SK-N-SH (cell line): ENCODE results near the gene CARM1. TPM values are rescaled to one million over a fixed set of nuclear protein-coding genes. Genes with fewer than 3 reads are reported as not detected.

Experiments
- CTCF ChIA-PET: fragments of 300-600, 350-600 bp; formaldehyde crosslinking; extraction: SDS; loops from one replicate; lab custom pipeline; 2021; lab: Yijun Ruan, JAX
- POLR2A ChIA-PET: fragments of 350-600 bp; sonication (Branson Sonifier 250); formaldehyde crosslinking; extraction: SDS; loops from one replicate; lab custom pipeline; 2020; ENCODE audit warnings: antibody characterized with exemption, inconsistent platforms; lab: Yijun Ruan, JAX
- DNase-seq: peaks from one replicate; pipeline ENCODE4 v3.0.0; 2012
- H2AFZ ChIP-seq: fragments of 200-600 bp; sonication (generic); 2 replicates; pipeline ENCODE4 v1.8.1; 2016; ENCODE audit warnings: antibody characterized with exemption, mild to moderate bottlenecking, low read depth
- H3F3A ChIP-seq: fragments of 200-600 bp; sonication (generic); replicated peaks from 2 replicates; pipeline ENCODE3; 2016; ENCODE audit warnings: antibody characterized with exemption, mild to moderate bottlenecking; ENCODE audit not compliant: insufficient read depth
- H3K27ac ChIP-seq, 2 experiments: fragments of 200-500 bp in 1 of 2; fragments of 200-600 bp in 1 of 2; sonication (Bioruptor generic) in 1 of 2; sonication (generic), shearing (Covaris generic) in 1 of 2; 2 replicates each; pipeline versions ENCODE4 v1.5.1 to v1.6.1; 2014 to 2016; ENCODE audit warnings: low read depth in 2 of 2, inconsistent platforms in 1 of 2, low read length in 1 of 2, mild to moderate bottlenecking in 1 of 2, mixed read lengths in 1 of 2
- H3K27me3 ChIP-seq: fragments of 200-600 bp; sonication (generic), shearing (Covaris generic); 2 replicates; pipeline ENCODE4 v1.6.1; 2016; ENCODE audit warnings: mixed run types; ENCODE audit not compliant: insufficient read depth
- H3K36me3 ChIP-seq, 2 experiments: fragments of 200-500 bp in 1 of 2; fragments of 200-600 bp in 1 of 2; sonication (Bioruptor generic) in 1 of 2; sonication (generic) in 1 of 2; replicated peaks in 1 of 2; 2 replicates each; pipeline versions ENCODE3 to v1.5.1; 2014 to 2016; ENCODE audit warnings: low read length in 1 of 2, mild to moderate bottlenecking in 1 of 2; ENCODE audit not compliant: insufficient read depth in 2 of 2, control insufficient read depth in 1 of 2
- H3K4me1 ChIP-seq, 2 experiments: fragments of 200-500 bp in 1 of 2; fragments of 200-600 bp in 1 of 2; sonication (Bioruptor generic) in 1 of 2; sonication (generic), shearing (Covaris generic) in 1 of 2; 2 replicates each; pipeline versions ENCODE4 v1.5.1 to v1.6.1; 2014 to 2016; ENCODE audit warnings: low read depth in 1 of 2, low read length in 1 of 2, mixed run types in 1 of 2; ENCODE audit not compliant: insufficient read depth in 2 of 2, control insufficient read depth in 1 of 2
- H3K4me2 ChIP-seq: fragments of 200-600 bp; sonication (generic), shearing (Covaris generic); 2 replicates; pipeline ENCODE4 v1.6.1; 2017; ENCODE audit warnings: mixed run types
- H3K4me3 ChIP-seq, 2 experiments: fragments of 200-500 bp in 1 of 2; fragments of 200-600 bp in 1 of 2; sonication (Bioruptor generic) in 1 of 2; sonication (generic), shearing (Covaris generic) in 1 of 2; 2 replicates each; pipeline versions ENCODE4 v1.5.1 to v1.8.1; 2014 to 2016; ENCODE audit warnings: low read depth in 2 of 2, inconsistent platforms in 1 of 2, low read length in 1 of 2, mild to moderate bottlenecking in 1 of 2, mixed read lengths in 1 of 2, moderate library complexity in 1 of 2
- H3K79me2 ChIP-seq: fragments of 200-600 bp; sonication (generic); 2 replicates; pipeline ENCODE4 v1.8.1; 2017; ENCODE audit warnings: mild to moderate bottlenecking; ENCODE audit not compliant: insufficient read depth
- H3K9ac ChIP-seq: fragments of 200-600 bp; sonication (generic); 2 replicates; pipeline ENCODE4 v1.6.1; 2017; ENCODE audit warnings: mixed run types
- H3K9me2 ChIP-seq: fragments of 200-600 bp; sonication (generic); 2 replicates; pipeline ENCODE4 v1.6.1; 2017; ENCODE audit warnings: mixed run types
- H3K9me3 ChIP-seq: fragments of 200-600 bp; sonication (generic); 2 replicates; pipeline ENCODE4 v1.6.1; 2017; ENCODE audit warnings: mixed run types, mild to moderate bottlenecking, moderate library complexity
- H4K20me1 ChIP-seq: fragments of 200-600 bp; sonication (generic); 2 replicates; pipeline ENCODE4 v1.6.1; 2017; ENCODE audit warnings: mild to moderate bottlenecking, mixed run types; ENCODE audit not compliant: insufficient read depth
- ELF1 ChIP-seq: IDR thresholded peaks from 2 replicates; pipeline ENCODE4 v1.4.0; 2012
- EP300 ChIP-seq, 2 experiments: IDR thresholded peaks; 2 replicates each; pipeline versions ENCODE4 v1.4.0 to v1.6.1; 2012; ENCODE audit warnings: borderline replicate concordance in 1 of 2, low read depth in 1 of 2, low read length in 1 of 2
- EZH2phosphoT487 ChIP-seq: fragments of 200-600 bp; sonication (generic); IDR thresholded peaks from 2 replicates; pipeline ENCODE4 v1.6.1; 2017; ENCODE audit warnings: low read depth, mixed run types, mild to moderate bottlenecking, antibody characterized with exemption, moderate library complexity, borderline replicate concordance
- FOSL2 ChIP-seq: IDR thresholded peaks from 2 replicates; pipeline ENCODE4 v1.4.0; 2012; ENCODE audit warnings: low read depth, mild to moderate bottlenecking, moderate library complexity, borderline replicate concordance
- FOXJ3 ChIP-seq: sonication (generic); formaldehyde crosslinking; IDR thresholded peaks from 2 replicates; pipeline ENCODE4 v1.5.1; 2020; ENCODE audit warnings: mild to moderate bottlenecking, missing genetic modification reagents
- GABPA ChIP-seq: IDR thresholded peaks from 2 replicates; pipeline ENCODE4 v1.4.0; 2012; ENCODE audit warnings: low read depth, mild to moderate bottlenecking
- GATA2 ChIP-seq: sonication (generic); formaldehyde crosslinking; IDR thresholded peaks from 2 replicates; pipeline ENCODE4 v1.5.0; 2020; ENCODE audit warnings: mild to moderate bottlenecking, missing genetic modification reagents
- IRF3 ChIP-seq: fragments of 150-350 bp; IDR thresholded peaks from 2 replicates; pipeline ENCODE4 v1.6.1; 2016; ENCODE audit warnings: mild to moderate bottlenecking, low read depth, low read length
- MAX ChIP-seq: IDR thresholded peaks from 2 replicates; pipeline ENCODE4 v1.4.0; 2012; ENCODE audit warnings: low read depth
- NRF1 ChIP-seq: IDR thresholded peaks from 2 replicates; pipeline ENCODE4 v1.6.1; 2012; ENCODE audit warnings: low read depth, mild to moderate bottlenecking, low read length
- POLR2AphosphoS5 ChIP-seq: IDR thresholded peaks from 2 replicates; pipeline ENCODE4 v1.6.1; 2012; ENCODE audit warnings: low read depth, low read length
- RAD21 ChIP-seq: IDR thresholded peaks from 2 replicates; pipeline ENCODE4 v1.6.1; 2012; ENCODE audit warnings: mild to moderate bottlenecking, low read length
- SIN3A ChIP-seq: IDR thresholded peaks from 2 replicates; pipeline ENCODE4 v1.6.1; 2012; ENCODE audit warnings: low read depth, mild to moderate bottlenecking, low read length, moderate library complexity, borderline replicate concordance
- TAF1 ChIP-seq: IDR thresholded peaks from 2 replicates; pipeline ENCODE4 v1.6.1; 2012; ENCODE audit warnings: low read depth, mild to moderate bottlenecking, low read length, moderate library complexity, borderline replicate concordance
- YY1 ChIP-seq: IDR thresholded peaks from 2 replicates; pipeline ENCODE4 v1.4.0; 2012; ENCODE audit warnings: low read depth, mild to moderate bottlenecking
- ZBTB33 ChIP-seq: IDR thresholded peaks from 2 replicates; pipeline ENCODE4 v1.4.0; 2012; ENCODE audit warnings: low read depth, borderline replicate concordance
- WGBS: methylation state at CpG from one replicate; pipeline ENCODE4 v1.1.6; 2017; ENCODE audit warnings: low lambda C conversion rate; 5-methylcytosine and 5-hydroxymethylcytosine counted together
- polyA plus RNA-seq, 3 experiments: library from polyadenylated mRNA; depleted of rRNA; stranded (reverse); fragments of >200 nt; gene quantifications; 2 replicates each; pipeline ENCODE4 v1.2.3, GENCODE V29; 2012
- TF ChIP-seq, protein P1 (sequence below): fragments of 200-600 bp; sonication (generic); IDR thresholded peaks from 2 replicates; pipeline ENCODE4 v1.6.1; 2017; ENCODE audit warnings: antibody characterized with exemption, mild to moderate bottlenecking, moderate library complexity
- TF ChIP-seq, protein P2 (sequence below): IDR thresholded peaks from 2 replicates; pipeline ENCODE4 v1.6.1; 2012; ENCODE audit warnings: mild to moderate bottlenecking, low read depth, low read length, moderate library complexity
- TF ChIP-seq, protein P3 (sequence below): IDR thresholded peaks from 2 replicates; pipeline ENCODE4 v1.4.0; 2012; ENCODE audit warnings: low read depth, borderline replicate concordance

Gene CARM1
- polyA plus RNA-seq, 1 of the 3 experiments (the other 2 are of a cell fraction): 62.2 TPM

- Histone ChIP-seq H3K9ac (no peak overlapping the region), H3K4me1 (peaks cover 0 to 35% of the 10 kb centered on the region in 2 experiments; a peak in 2 of 4 replicates), H3K79me2 (peaks cover 86% of the 10 kb centered on the region), H2AFZ (no peak overlapping the region), H4K20me1 (peaks cover 62% of the 10 kb centered on the region)
- POLR2A ChIA-PET: interaction anchor here (1.2 kb wide), 1 partner anchor 9 kb away, joined by 3 read pairs; no protein-coding TSS in a partner anchor
- CTCF ChIA-PET: interaction anchor here (0.7 to 2.2 kb wide), 5 partner anchors 10 to 33 kb away, joined by 3 to 8 read pairs (median 4); no protein-coding TSS in a partner anchor
- no peak for TF ChIP-seq ZBTB33
- TF ChIP-seq, protein P1, sequence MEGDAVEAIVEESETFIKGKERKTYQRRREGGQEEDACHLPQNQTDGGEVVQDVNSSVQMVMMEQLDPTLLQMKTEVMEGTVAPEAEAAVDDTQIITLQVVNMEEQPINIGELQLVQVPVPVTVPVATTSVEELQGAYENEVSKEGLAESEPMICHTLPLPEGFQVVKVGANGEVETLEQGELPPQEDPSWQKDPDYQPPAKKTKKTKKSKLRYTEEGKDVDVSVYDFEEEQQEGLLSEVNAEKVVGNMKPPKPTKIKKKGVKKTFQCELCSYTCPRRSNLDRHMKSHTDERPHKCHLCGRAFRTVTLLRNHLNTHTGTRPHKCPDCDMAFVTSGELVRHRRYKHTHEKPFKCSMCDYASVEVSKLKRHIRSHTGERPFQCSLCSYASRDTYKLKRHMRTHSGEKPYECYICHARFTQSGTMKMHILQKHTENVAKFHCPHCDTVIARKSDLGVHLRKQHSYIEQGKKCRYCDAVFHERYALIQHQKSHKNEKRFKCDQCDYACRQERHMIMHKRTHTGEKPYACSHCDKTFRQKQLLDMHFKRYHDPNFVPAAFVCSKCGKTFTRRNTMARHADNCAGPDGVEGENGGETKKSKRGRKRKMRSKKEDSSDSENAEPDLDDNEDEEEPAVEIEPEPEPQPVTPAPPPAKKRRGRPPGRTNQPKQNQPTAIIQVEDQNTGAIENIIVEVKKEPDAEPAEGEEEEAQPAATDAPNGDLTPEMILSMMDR: no peak
- TF ChIP-seq GATA2: no peak
- TF ChIP-seq EZH2phosphoT487: no peak
- TF ChIP-seq EP300 (IDR thresholded peaks at IDR 0.05; ENCODE audit: borderline replicate concordance in 1 of 2, low read depth in 1 of 2, low read length in 1 of 2): no peak
- TF ChIP-seq YY1: no peak
- TF ChIP-seq, protein P2, sequence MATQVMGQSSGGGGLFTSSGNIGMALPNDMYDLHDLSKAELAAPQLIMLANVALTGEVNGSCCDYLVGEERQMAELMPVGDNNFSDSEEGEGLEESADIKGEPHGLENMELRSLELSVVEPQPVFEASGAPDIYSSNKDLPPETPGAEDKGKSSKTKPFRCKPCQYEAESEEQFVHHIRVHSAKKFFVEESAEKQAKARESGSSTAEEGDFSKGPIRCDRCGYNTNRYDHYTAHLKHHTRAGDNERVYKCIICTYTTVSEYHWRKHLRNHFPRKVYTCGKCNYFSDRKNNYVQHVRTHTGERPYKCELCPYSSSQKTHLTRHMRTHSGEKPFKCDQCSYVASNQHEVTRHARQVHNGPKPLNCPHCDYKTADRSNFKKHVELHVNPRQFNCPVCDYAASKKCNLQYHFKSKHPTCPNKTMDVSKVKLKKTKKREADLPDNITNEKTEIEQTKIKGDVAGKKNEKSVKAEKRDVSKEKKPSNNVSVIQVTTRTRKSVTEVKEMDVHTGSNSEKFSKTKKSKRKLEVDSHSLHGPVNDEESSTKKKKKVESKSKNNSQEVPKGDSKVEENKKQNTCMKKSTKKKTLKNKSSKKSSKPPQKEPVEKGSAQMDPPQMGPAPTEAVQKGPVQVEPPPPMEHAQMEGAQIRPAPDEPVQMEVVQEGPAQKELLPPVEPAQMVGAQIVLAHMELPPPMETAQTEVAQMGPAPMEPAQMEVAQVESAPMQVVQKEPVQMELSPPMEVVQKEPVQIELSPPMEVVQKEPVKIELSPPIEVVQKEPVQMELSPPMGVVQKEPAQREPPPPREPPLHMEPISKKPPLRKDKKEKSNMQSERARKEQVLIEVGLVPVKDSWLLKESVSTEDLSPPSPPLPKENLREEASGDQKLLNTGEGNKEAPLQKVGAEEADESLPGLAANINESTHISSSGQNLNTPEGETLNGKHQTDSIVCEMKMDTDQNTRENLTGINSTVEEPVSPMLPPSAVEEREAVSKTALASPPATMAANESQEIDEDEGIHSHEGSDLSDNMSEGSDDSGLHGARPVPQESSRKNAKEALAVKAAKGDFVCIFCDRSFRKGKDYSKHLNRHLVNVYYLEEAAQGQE: no peak
- no peak for TF ChIP-seq IRF3
- no peak for TF ChIP-seq MAX
- no peak for TF ChIP-seq FOSL2
- TF ChIP-seq GABPA: no peak
- TF ChIP-seq RAD21: no peak
- TF ChIP-seq ELF1: no peak
- no peak for TF ChIP-seq NRF1
- TF ChIP-seq POLR2AphosphoS5: no peak
- no peak for TF ChIP-seq SIN3A
- no peak for TF ChIP-seq TAF1
- TF ChIP-seq FOXJ3 (CRISPR knock-in tag): no peak
- TF ChIP-seq, protein P3, sequence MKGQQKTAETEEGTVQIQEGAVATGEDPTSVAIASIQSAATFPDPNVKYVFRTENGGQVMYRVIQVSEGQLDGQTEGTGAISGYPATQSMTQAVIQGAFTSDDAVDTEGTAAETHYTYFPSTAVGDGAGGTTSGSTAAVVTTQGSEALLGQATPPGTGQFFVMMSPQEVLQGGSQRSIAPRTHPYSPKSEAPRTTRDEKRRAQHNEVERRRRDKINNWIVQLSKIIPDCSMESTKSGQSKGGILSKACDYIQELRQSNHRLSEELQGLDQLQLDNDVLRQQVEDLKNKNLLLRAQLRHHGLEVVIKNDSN: no peak
- TF ChIP-seq, all 33 proteins: peak for 0
- Histone ChIP-seq H3K4me3 (no peak overlapping the region), H3K27me3 (no peaks in the 10 kb centered on the region), H3F3A (no peaks in the 10 kb centered on the region), H3K4me2 (no peak overlapping the region), H3K9me3 (no peaks in the 10 kb centered on the region), H3K27ac (no peak overlapping the region; a peak in 1 of 4 replicates), H3K9me2 (no peaks in the 10 kb centered on the region), H3K36me3 (no peaks in the 10 kb centered on the region)
- WGBS: 81% methylated on average over 7 of the region's 7 CpGs
- DNase-seq: no peak
Measured at GRCh38 chr19:10896851-10897526, 25.6 kb downstream of the CARM1 start.
